SK-N-SH (cell line): ENCODE measurements around the gene MAGI2. TPM values are rescaled to one million over a fixed set of nuclear protein-coding genes. Genes with fewer than 3 reads are reported as not detected.

ENCODE experiments used
- CTCF ChIA-PET: fragments of 300-600, 350-600 bp; formaldehyde crosslinking; extraction: SDS; loops from one replicate; lab custom pipeline; 2021; lab: Yijun Ruan, JAX
- POLR2A ChIA-PET: fragments of 350-600 bp; sonication (Branson Sonifier 250); formaldehyde crosslinking; extraction: SDS; loops from one replicate; lab custom pipeline; 2020; ENCODE audit warnings: antibody characterized with exemption, inconsistent platforms; lab: Yijun Ruan, JAX
- DNase-seq: peaks from one replicate; pipeline ENCODE4 v3.0.0; 2012
- H2AFZ ChIP-seq: fragments of 200-600 bp; sonication (generic); 2 replicates; pipeline ENCODE4 v1.8.1; 2016; ENCODE audit warnings: antibody characterized with exemption, mild to moderate bottlenecking, low read depth
- H3F3A ChIP-seq: fragments of 200-600 bp; sonication (generic); replicated peaks from 2 replicates; pipeline ENCODE3; 2016; ENCODE audit warnings: antibody characterized with exemption, mild to moderate bottlenecking; ENCODE audit not compliant: insufficient read depth
- H3K27ac ChIP-seq, 2 experiments: fragments of 200-500 bp in 1 of 2; fragments of 200-600 bp in 1 of 2; sonication (Bioruptor generic) in 1 of 2; sonication (generic), shearing (Covaris generic) in 1 of 2; 2 replicates each; pipeline versions ENCODE4 v1.5.1 to v1.6.1; 2014 to 2016; ENCODE audit warnings: low read depth in 2 of 2, inconsistent platforms in 1 of 2, low read length in 1 of 2, mild to moderate bottlenecking in 1 of 2, mixed read lengths in 1 of 2
- H3K27me3 ChIP-seq: fragments of 200-600 bp; sonication (generic), shearing (Covaris generic); 2 replicates; pipeline ENCODE4 v1.6.1; 2016; ENCODE audit warnings: mixed run types; ENCODE audit not compliant: insufficient read depth
- H3K36me3 ChIP-seq, 2 experiments: fragments of 200-500 bp in 1 of 2; fragments of 200-600 bp in 1 of 2; sonication (Bioruptor generic) in 1 of 2; sonication (generic) in 1 of 2; replicated peaks in 1 of 2; 2 replicates each; pipeline versions ENCODE3 to v1.5.1; 2014 to 2016; ENCODE audit warnings: low read length in 1 of 2, mild to moderate bottlenecking in 1 of 2; ENCODE audit not compliant: insufficient read depth in 2 of 2, control insufficient read depth in 1 of 2
- H3K4me1 ChIP-seq, 2 experiments: fragments of 200-500 bp in 1 of 2; fragments of 200-600 bp in 1 of 2; sonication (Bioruptor generic) in 1 of 2; sonication (generic), shearing (Covaris generic) in 1 of 2; 2 replicates each; pipeline versions ENCODE4 v1.5.1 to v1.6.1; 2014 to 2016; ENCODE audit warnings: low read depth in 1 of 2, low read length in 1 of 2, mixed run types in 1 of 2; ENCODE audit not compliant: insufficient read depth in 2 of 2, control insufficient read depth in 1 of 2
- H3K4me2 ChIP-seq: fragments of 200-600 bp; sonication (generic), shearing (Covaris generic); 2 replicates; pipeline ENCODE4 v1.6.1; 2017; ENCODE audit warnings: mixed run types
- H3K4me3 ChIP-seq, 2 experiments: fragments of 200-500 bp in 1 of 2; fragments of 200-600 bp in 1 of 2; sonication (Bioruptor generic) in 1 of 2; sonication (generic), shearing (Covaris generic) in 1 of 2; 2 replicates each; pipeline versions ENCODE4 v1.5.1 to v1.8.1; 2014 to 2016; ENCODE audit warnings: low read depth in 2 of 2, inconsistent platforms in 1 of 2, low read length in 1 of 2, mild to moderate bottlenecking in 1 of 2, mixed read lengths in 1 of 2, moderate library complexity in 1 of 2
- H3K79me2 ChIP-seq: fragments of 200-600 bp; sonication (generic); 2 replicates; pipeline ENCODE4 v1.8.1; 2017; ENCODE audit warnings: mild to moderate bottlenecking; ENCODE audit not compliant: insufficient read depth
- H3K9ac ChIP-seq: fragments of 200-600 bp; sonication (generic); 2 replicates; pipeline ENCODE4 v1.6.1; 2017; ENCODE audit warnings: mixed run types
- H3K9me2 ChIP-seq: fragments of 200-600 bp; sonication (generic); 2 replicates; pipeline ENCODE4 v1.6.1; 2017; ENCODE audit warnings: mixed run types
- H3K9me3 ChIP-seq: fragments of 200-600 bp; sonication (generic); 2 replicates; pipeline ENCODE4 v1.6.1; 2017; ENCODE audit warnings: mixed run types, mild to moderate bottlenecking, moderate library complexity
- H4K20me1 ChIP-seq: fragments of 200-600 bp; sonication (generic); 2 replicates; pipeline ENCODE4 v1.6.1; 2017; ENCODE audit warnings: mild to moderate bottlenecking, mixed run types; ENCODE audit not compliant: insufficient read depth
- EP300 ChIP-seq, 2 experiments: IDR thresholded peaks; 2 replicates each; pipeline versions ENCODE4 v1.4.0 to v1.6.1; 2012; ENCODE audit warnings: borderline replicate concordance in 1 of 2, low read depth in 1 of 2, low read length in 1 of 2
- FOXJ3 ChIP-seq: sonication (generic); formaldehyde crosslinking; IDR thresholded peaks from 2 replicates; pipeline ENCODE4 v1.5.1; 2020; ENCODE audit warnings: mild to moderate bottlenecking, missing genetic modification reagents
- GABPA ChIP-seq: IDR thresholded peaks from 2 replicates; pipeline ENCODE4 v1.4.0; 2012; ENCODE audit warnings: low read depth, mild to moderate bottlenecking
- GATA2 ChIP-seq: sonication (generic); formaldehyde crosslinking; IDR thresholded peaks from 2 replicates; pipeline ENCODE4 v1.5.0; 2020; ENCODE audit warnings: mild to moderate bottlenecking, missing genetic modification reagents
- JUND ChIP-seq: IDR thresholded peaks from 2 replicates; pipeline ENCODE4 v1.4.0; 2012
- MEF2A ChIP-seq: IDR thresholded peaks from 2 replicates; pipeline ENCODE4 v1.4.0; 2012; ENCODE audit warnings: low read depth, borderline replicate concordance
- MXI1 ChIP-seq: IDR thresholded peaks from 2 replicates; pipeline ENCODE4 v1.6.1; 2012; ENCODE audit warnings: mild to moderate bottlenecking, low read depth, low read length, improper control_type of control experiment
- POLR2AphosphoS5 ChIP-seq: IDR thresholded peaks from 2 replicates; pipeline ENCODE4 v1.6.1; 2012; ENCODE audit warnings: low read depth, low read length
- RFX5 ChIP-seq: IDR thresholded peaks from 2 replicates; pipeline ENCODE4 v1.6.1; 2012; ENCODE audit warnings: mild to moderate bottlenecking, improper control_type of control experiment, low read length
- SIN3A ChIP-seq: IDR thresholded peaks from 2 replicates; pipeline ENCODE4 v1.6.1; 2012; ENCODE audit warnings: low read depth, mild to moderate bottlenecking, low read length, moderate library complexity, borderline replicate concordance
- TCF12 ChIP-seq: IDR thresholded peaks from 2 replicates; pipeline ENCODE4 v1.4.0; 2012
- USF1 ChIP-seq: IDR thresholded peaks from 2 replicates; pipeline ENCODE4 v1.4.0; 2012; ENCODE audit warnings: low read depth, borderline replicate concordance
- YY1 ChIP-seq: IDR thresholded peaks from 2 replicates; pipeline ENCODE4 v1.4.0; 2012; ENCODE audit warnings: low read depth, mild to moderate bottlenecking
- WGBS: methylation state at CpG from one replicate; pipeline ENCODE4 v1.1.6; 2017; ENCODE audit warnings: low lambda C conversion rate; 5-methylcytosine and 5-hydroxymethylcytosine counted together
- polyA plus RNA-seq, 3 experiments: library from polyadenylated mRNA; depleted of rRNA; stranded (reverse); fragments of >200 nt; gene quantifications; 2 replicates each; pipeline ENCODE4 v1.2.3, GENCODE V29; 2012
- TF ChIP-seq, protein P1 (sequence below): fragments of 150-350 bp; IDR thresholded peaks from 2 replicates; pipeline ENCODE4 v1.6.1; 2017; ENCODE audit warnings: antibody characterized with exemption, low read length, low read depth, borderline replicate concordance
- TF ChIP-seq, protein P2 (sequence below): IDR thresholded peaks from 2 replicates; pipeline ENCODE4 v1.6.1; 2012; ENCODE audit warnings: mild to moderate bottlenecking, low read depth, low read length, moderate library complexity

Gene MAGI2
- polyA plus RNA-seq, 1 of the 3 experiments (the other 2 are of a cell fraction), result 1.1 TPM

GRCh38 chr7:78284945-78285344, 1168.5 kb downstream of the MAGI2 start:
- Histone ChIP-seq H2AFZ (no peak overlapping the region; the same call in 1 of the 2 replicates), H3F3A (no peaks in the 10 kb centered on the region), H3K4me2 (no peak overlapping the region), H4K20me1 (no peaks in the 10 kb centered on the region), H3K9me3 (no peaks in the 10 kb centered on the region), H3K4me1 (peaks cover 0 to 1% of the 10 kb centered on the region in 2 experiments; a peak in 1 of 4 replicates), H3K27ac (no peak overlapping the region), H3K27me3 (no peaks in the 10 kb centered on the region), H3K36me3 (no peaks in the 10 kb centered on the region), H3K9ac (no peak overlapping the region), H3K4me3 (no peak overlapping the region), H3K9me2 (no peaks in the 10 kb centered on the region), H3K79me2 (no peaks in the 10 kb centered on the region)
- CTCF ChIA-PET, result interaction anchor here (0.6 to 0.8 kb wide), 2 partner anchors 83 to 226 kb away, joined by 3 read pairs; no protein-coding TSS in a partner anchor
- WGBS, result 55% methylated on average over 4 of the region's 4 CpGs
- DNase-seq, result no peak
- TF ChIP-seq SIN3A (no peak), MXI1 (no peak), TCF12 (no peak), GABPA (no peak), MEF2A (no peak), USF1 (no peak), JUND (no peak), GATA2 (CRISPR knock-in tag) (no peak), EP300 (IDR thresholded peaks at IDR 0.05; ENCODE audit: borderline replicate concordance in 1 of 2, low read depth in 1 of 2, low read length in 1 of 2) (no peak), POLR2AphosphoS5 (no peak), YY1 (no peak), RFX5 (no peak), FOXJ3 (CRISPR knock-in tag) (no peak)
- TF ChIP-seq, protein P1, sequence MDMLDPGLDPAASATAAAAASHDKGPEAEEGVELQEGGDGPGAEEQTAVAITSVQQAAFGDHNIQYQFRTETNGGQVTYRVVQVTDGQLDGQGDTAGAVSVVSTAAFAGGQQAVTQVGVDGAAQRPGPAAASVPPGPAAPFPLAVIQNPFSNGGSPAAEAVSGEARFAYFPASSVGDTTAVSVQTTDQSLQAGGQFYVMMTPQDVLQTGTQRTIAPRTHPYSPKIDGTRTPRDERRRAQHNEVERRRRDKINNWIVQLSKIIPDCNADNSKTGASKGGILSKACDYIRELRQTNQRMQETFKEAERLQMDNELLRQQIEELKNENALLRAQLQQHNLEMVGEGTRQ, result no peak
- TF ChIP-seq, protein P2, sequence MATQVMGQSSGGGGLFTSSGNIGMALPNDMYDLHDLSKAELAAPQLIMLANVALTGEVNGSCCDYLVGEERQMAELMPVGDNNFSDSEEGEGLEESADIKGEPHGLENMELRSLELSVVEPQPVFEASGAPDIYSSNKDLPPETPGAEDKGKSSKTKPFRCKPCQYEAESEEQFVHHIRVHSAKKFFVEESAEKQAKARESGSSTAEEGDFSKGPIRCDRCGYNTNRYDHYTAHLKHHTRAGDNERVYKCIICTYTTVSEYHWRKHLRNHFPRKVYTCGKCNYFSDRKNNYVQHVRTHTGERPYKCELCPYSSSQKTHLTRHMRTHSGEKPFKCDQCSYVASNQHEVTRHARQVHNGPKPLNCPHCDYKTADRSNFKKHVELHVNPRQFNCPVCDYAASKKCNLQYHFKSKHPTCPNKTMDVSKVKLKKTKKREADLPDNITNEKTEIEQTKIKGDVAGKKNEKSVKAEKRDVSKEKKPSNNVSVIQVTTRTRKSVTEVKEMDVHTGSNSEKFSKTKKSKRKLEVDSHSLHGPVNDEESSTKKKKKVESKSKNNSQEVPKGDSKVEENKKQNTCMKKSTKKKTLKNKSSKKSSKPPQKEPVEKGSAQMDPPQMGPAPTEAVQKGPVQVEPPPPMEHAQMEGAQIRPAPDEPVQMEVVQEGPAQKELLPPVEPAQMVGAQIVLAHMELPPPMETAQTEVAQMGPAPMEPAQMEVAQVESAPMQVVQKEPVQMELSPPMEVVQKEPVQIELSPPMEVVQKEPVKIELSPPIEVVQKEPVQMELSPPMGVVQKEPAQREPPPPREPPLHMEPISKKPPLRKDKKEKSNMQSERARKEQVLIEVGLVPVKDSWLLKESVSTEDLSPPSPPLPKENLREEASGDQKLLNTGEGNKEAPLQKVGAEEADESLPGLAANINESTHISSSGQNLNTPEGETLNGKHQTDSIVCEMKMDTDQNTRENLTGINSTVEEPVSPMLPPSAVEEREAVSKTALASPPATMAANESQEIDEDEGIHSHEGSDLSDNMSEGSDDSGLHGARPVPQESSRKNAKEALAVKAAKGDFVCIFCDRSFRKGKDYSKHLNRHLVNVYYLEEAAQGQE, result no peak
- POLR2A ChIA-PET, result no interaction called here
